ENCODE measurements around the gene HMOX1.

DNA sequence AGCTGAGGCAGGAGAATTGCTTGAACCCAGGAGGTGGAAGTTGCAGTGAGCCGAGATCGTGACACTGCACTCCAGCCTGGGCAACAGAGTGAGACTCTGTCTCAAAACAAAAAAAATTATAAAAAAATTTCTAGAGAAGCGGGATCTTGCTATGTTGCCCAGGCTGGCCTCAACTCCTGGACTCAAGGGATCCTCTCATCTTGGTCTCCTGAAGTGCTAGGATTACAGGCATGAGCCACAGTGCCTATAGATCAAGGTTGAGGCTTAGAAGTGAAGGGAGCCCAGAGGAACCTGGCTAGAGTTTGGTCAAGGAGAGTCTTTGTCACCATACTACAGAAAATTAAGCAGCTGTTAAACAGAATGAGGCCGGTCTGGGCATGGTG, 17.7 kb downstream of the HMOX1 start:
- no peak for TF ChIP-seq MXI1 (conservative IDR thresholded peaks at IDR 0.05; ENCODE audit: poor library complexity, severe bottlenecking)
- no peak for TF ChIP-seq TAF1 (IDR thresholded peaks at IDR 0.05; ENCODE audit: low read depth)
- TF ChIP-seq CTCF (IDR thresholded peaks at IDR 0.05; ENCODE audit: poor library complexity, severe bottlenecking) = no peak
